ENCODE data around the gene MEIKIN. TPM values are rescaled to one million over a fixed set of nuclear protein-coding genes. Genes with fewer than 3 reads are reported as not detected.

The MEIKIN gene
- polyA plus RNA-seq, 3 donors: 0.16 to 1.6 (median 1.6) TPM

DNA sequence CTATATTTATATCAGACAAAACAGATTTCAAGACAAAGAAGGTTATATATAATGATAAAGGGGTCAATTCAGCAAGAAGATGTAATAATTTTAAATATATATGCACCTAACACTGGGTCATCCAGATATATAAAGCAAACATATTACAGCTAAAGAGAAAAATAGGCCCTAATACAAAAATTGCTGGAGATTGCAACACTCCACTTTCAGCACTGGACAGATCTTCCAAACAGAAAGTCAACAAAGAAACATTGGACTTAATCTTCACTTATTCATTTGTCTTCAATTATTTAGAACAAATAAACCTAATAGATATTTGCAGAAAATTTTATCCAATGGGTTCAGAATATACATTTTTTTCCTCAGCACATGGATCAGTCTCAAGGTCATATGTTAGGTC, 45.8 kb downstream of the MEIKIN start:
- peaks cover 3 to 24% of the 10 kb centered on the region in 2 donors for H3K9me3 ChIP-seq (replicated peaks in 1 of 2; ENCODE audit: control insufficient read depth in 1 of 2, insufficient read depth in 1 of 2, low read length in 2 of 2)
- H4K20me1 ChIP-seq (ENCODE audit: insufficient read depth, low read length): no peaks in the 10 kb centered on the region
- no peak overlapping the region for H3K9ac ChIP-seq (ENCODE audit: insufficient read depth, low read length, poor library complexity, severe bottlenecking)
- intact Hi-C loops (cut with micrococcal nuclease): loop anchor here in 1 of 2 donors (10.0 kb wide), 1 partner anchor 1285 kb away; no protein-coding TSS in a partner anchor
- no peaks in the 10 kb centered on the region for H3K79me2 ChIP-seq (ENCODE audit: insufficient read depth, low read length)
- H3K27me3 ChIP-seq (ENCODE audit: control insufficient read depth in 2 of 2, insufficient read depth in 2 of 2, low read length in 2 of 2): no peaks in the 10 kb centered on the region
- Mint-ChIP-seq H3K9me3 (peaks cover 17 to 41% (median 38%) of the 10 kb centered on the region in 7 donors), H3K27ac (no peak overlapping the region), H3K4me3 (no peak overlapping the region), H3K27me3 (ENCODE audit: low read depth in 3 of 3) (peaks cover 0 to 11% (median 1%) of the 10 kb centered on the region in 3 donors), H3K36me3 (no peaks in the 10 kb centered on the region), H3K4me1 (no peaks in the 10 kb centered on the region)
- TF ChIP-seq, protein P1, sequence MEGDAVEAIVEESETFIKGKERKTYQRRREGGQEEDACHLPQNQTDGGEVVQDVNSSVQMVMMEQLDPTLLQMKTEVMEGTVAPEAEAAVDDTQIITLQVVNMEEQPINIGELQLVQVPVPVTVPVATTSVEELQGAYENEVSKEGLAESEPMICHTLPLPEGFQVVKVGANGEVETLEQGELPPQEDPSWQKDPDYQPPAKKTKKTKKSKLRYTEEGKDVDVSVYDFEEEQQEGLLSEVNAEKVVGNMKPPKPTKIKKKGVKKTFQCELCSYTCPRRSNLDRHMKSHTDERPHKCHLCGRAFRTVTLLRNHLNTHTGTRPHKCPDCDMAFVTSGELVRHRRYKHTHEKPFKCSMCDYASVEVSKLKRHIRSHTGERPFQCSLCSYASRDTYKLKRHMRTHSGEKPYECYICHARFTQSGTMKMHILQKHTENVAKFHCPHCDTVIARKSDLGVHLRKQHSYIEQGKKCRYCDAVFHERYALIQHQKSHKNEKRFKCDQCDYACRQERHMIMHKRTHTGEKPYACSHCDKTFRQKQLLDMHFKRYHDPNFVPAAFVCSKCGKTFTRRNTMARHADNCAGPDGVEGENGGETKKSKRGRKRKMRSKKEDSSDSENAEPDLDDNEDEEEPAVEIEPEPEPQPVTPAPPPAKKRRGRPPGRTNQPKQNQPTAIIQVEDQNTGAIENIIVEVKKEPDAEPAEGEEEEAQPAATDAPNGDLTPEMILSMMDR (IDR thresholded peaks at IDR 0.05): no peak
- H3K4me2 ChIP-seq (replicated peaks; ENCODE audit: extremely low read depth, low read length, poor library complexity, severe bottlenecking): no peak overlapping the region
- DNase-seq: no peak
- no peak overlapping the region for H2AFZ ChIP-seq (ENCODE audit: insufficient read depth, low read depth, low read length, poor library complexity, severe bottlenecking)
- no peak overlapping the region for H3K27ac ChIP-seq (ENCODE audit: low read depth in 1 of 2, low read length in 2 of 2)
- no peaks in the 10 kb centered on the region for H3K36me3 ChIP-seq (replicated peaks in 1 of 2; ENCODE audit: control insufficient read depth in 1 of 2, insufficient read depth in 2 of 2, low read length in 2 of 2)
- no peak overlapping the region for H3K4me3 ChIP-seq (replicated peaks in 1 of 3; ENCODE audit: low read depth in 2 of 3, low read length in 3 of 3)
- H3K4me1 ChIP-seq (ENCODE audit: control insufficient read depth in 1 of 2, insufficient read depth in 2 of 2, low read length in 2 of 2): no peaks in the 10 kb centered on the region

DNA sequence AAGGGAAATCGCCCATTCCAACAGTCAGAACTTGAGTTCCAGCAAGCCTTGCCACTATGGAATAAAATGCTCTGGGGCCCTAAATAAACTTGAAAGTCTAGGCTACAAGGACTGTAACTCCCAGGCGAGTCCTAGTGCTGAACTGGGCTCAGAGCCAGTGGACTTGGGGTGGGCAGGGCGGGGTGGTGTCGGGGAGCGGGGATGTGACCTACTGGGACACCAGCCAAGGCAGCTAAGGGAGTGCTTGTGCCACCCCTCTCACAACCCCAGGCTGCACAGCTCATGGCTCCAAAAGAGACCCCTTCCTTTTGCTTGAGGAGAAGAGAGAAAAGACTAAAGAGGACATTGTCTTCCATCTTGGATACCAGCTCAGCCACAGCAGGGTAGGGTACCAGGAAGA, 61.5 kb downstream of the MEIKIN start:
- H3K9me3 Mint-ChIP-seq: peaks cover 0 to 4% (median 1%) of the 10 kb centered on the region in 7 donors
- no peak overlapping the region for H3K4me2 ChIP-seq (replicated peaks; ENCODE audit: extremely low read depth, low read length, poor library complexity, severe bottlenecking)
- H3K9ac ChIP-seq (ENCODE audit: insufficient read depth, low read length, poor library complexity, severe bottlenecking): no peak overlapping the region
- no peaks in the 10 kb centered on the region for H3K79me2 ChIP-seq (ENCODE audit: insufficient read depth, low read length)
- H3K9me3 ChIP-seq (replicated peaks in 1 of 2; ENCODE audit: control insufficient read depth in 1 of 2, insufficient read depth in 1 of 2, low read length in 2 of 2): no peaks in the 10 kb centered on the region
- H3K4me1 ChIP-seq (ENCODE audit: control insufficient read depth in 1 of 2, insufficient read depth in 2 of 2, low read length in 2 of 2): no peaks in the 10 kb centered on the region
- TF ChIP-seq, protein P1 (IDR thresholded peaks at IDR 0.05): no peak
- no peak for DNase-seq
- no peaks in the 10 kb centered on the region for H3K36me3 ChIP-seq (replicated peaks in 1 of 2; ENCODE audit: control insufficient read depth in 1 of 2, insufficient read depth in 2 of 2, low read length in 2 of 2)
- intact Hi-C loops (cut with micrococcal nuclease): no loop called here
- peaks cover 1 to 2% (median 1%) of the 10 kb centered on the region in 3 donors for H3K27me3 Mint-ChIP-seq (ENCODE audit: low read depth in 3 of 3)
- no peaks in the 10 kb centered on the region for H4K20me1 ChIP-seq (ENCODE audit: insufficient read depth, low read length)
- no peak overlapping the region for H3K4me3 Mint-ChIP-seq
- no peaks in the 10 kb centered on the region for H3K27me3 ChIP-seq (ENCODE audit: control insufficient read depth in 2 of 2, insufficient read depth in 2 of 2, low read length in 2 of 2)
- H3K36me3 Mint-ChIP-seq: no peaks in the 10 kb centered on the region
- no peaks in the 10 kb centered on the region for H3K4me1 Mint-ChIP-seq
- H2AFZ ChIP-seq (ENCODE audit: insufficient read depth, low read depth, low read length, poor library complexity, severe bottlenecking): no peak overlapping the region
- WGBS (ENCODE audit: insufficient coverage): no CpG with 5 or more reads among the region's 5 CpGs
- no peak overlapping the region for H3K27ac ChIP-seq (ENCODE audit: low read depth in 1 of 2, low read length in 2 of 2)
- peak overlapping the region in 1 of 7 donors; percentile 75 for H3K27ac Mint-ChIP-seq
- H3K4me3 ChIP-seq (replicated peaks in 1 of 3; ENCODE audit: low read depth in 2 of 3, low read length in 3 of 3): no peak overlapping the region
